GM21528 (cell line): ENCODE measurements around the gene UTP20.
A peak's percentile ranks its signal among the peaks of the same experiment; 100 is the strongest.

ENCODE experiments used
- ATAC-seq: cut with Tn5 transposase; IDR thresholded peaks from one replicate; pipeline ENCODE4 v1.9.1; 2021; ENCODE audit warnings: mild to moderate bottlenecking, moderate library complexity; ENCODE audit not compliant: unreplicated experiment, low FRiP score

The UTP20 gene

DNA sequence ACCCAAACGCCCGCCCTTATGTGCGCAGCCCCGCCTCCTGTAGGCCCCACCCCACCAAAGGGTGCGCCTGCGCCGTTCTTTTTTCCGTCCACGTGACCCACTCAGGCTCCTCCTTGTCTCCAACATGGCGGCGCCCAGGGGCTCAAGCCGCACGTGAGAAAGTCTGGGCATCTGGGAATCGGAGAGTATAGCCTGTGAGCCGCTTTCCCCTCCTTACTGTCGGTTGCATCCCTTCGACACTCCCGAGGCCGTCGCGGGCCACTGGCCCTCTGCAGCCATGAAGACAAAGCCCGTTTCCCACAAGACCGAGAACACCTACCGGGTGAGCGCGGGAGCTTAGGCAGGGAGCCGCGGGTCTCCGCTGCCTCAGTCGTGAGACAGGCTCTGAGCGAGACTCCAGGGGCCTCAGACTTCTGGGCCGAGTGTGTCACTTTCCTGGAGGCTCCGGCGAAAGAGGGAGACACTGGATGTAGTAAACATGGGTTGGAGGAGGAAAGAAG is at the start of gene UTP20:
TSS of gene UTP20 (plus strand) at position 100 of the 500 bp plus-strand sequence. CDS start at position 278, 178 bp downstream.
- peak; percentile 100 for ATAC-seq

DNA sequence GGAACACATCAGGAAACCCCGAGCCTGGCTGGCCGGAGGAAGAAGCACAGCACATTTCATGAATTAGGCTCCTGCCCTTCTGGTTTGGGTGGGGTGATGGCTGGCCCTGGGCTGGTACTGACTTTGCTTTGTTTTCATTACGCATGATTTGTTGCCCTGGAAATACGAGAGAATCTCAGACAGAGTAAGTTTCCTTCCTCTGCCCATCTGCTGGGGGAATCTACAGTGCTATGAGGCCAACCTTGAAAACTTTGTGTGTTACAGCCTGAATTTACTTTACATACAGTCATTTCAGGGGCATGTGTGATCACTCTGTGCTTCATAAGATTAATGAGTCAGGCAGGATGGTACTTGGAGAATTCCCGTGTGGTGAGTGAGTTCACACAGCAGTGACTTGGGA is 49.4 kb upstream of the UTP20 start:
- no peak for ATAC-seq

DNA sequence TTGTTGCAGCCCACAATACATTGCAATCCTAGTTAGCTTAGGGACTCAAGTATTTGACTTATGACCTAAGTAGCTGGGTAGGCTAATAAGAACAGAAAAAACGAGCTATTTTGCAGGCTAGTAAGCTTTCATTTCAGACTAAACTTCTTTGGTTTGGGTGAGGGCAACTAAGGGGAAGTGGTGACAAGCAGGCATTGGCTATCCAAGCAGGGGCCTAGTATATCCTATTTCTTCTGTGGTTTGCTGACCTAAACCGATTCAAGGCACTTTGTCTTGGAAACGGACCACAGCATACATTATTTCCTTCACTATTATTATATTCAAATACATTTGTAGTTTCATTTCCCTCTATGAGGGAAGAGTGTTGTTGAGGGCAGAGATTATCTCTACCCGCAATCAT is 48.3 kb upstream of the UTP20 start:
- ATAC-seq, result no peak

DNA sequence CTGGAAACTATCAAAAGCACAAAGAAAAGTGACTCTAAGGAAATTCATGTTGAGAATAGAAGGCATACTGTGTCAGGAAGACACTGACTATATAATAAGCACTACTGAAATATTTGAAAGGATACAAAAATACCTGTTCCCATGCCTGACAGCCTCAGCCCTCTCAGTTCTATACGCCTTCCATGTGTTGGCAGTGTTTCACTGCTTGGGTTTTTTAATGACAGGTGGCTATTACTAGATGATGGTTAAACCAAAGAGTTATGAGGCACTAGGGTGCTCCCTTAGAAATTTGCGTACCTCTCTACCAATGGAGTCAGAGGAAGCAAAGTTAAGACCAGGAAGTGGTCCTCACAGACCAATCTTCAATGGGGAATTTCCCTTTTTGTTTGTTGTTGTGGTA is 44.2 kb upstream of the UTP20 start:
- no peak for ATAC-seq

DNA sequence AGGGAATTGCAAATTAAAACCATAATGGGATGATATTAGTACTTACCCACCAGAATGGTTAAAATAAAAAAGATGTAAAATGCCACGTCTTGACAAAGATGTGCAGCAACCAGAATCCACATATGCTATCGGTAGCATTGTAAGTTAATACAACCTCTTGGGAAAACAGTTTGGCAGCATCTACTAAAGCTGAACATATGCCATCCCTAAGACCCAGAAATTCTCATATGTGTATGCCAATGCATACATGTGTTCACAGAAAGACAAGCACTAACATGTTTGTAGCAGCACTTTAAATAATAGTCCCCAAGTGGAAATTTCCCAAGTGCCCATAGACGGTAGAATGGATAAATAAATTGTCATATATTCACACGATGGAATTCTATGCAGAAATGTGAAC is 41.6 kb upstream of the UTP20 start:
- ATAC-seq, result no peak

DNA sequence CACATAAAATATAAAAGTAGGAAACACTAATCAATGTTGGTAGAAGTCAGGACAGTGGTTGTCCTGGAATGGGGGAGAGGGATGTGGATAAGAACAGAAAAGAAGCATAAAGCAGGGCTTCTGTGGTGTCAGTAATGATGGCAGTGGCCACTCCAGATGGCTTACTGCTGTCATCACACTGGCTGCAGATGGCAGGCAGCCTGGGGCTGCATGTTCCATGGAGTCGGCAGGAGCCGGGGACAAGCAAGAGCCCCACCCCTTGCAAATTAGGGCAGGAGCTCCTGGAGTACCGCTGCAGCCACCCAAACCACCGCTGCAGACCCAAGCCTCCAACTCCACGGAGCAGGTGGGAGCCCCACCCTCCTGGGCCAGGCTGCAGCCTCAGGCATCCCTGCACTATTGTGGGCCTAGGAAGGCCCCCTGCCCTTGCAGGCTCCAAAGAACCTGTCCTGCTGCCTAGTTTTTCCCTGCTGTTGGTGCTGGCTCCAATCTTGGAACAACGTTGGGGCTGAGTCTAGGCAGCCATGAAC is 41.0 kb upstream of the UTP20 start:
- no peak for ATAC-seq

DNA sequence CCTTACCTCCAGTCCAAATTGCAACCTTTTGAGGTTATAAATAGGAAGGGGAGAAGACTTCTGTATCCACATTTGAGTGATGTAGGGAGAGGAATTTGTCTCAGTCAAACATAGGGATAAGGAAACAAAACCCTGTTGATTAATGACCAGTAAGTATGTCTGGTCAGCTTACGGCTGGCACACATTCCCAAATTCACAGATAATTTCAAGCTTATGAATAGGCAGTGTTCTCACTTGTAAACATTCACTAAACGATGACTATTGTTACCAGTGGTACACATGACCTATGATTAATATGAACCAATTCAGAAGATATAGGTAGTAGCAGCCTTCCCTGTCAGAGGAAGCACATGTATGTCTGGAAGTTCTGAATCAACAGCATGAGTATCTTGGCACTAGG is 36.8 kb upstream of the UTP20 start:
- no peak for ATAC-seq

DNA sequence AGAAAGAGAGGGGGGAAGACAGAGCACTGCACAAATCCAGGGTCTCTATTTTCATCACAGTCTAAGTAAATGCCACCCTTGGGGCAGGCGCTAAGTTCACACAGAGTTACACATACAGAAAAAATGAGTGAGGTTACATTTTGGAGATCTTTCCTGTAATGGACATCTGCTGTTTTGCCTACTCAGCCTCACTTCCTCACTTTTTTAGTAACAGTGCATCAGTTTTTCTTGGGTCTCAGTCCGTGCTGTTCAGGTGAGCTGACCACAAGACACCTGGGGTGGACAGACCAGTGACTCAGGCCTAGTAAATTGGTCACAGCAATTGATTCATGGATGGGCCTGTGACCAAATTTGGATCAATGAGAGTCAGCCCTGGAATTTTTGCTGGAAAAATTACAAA is 36.3 kb upstream of the UTP20 start:
- no peak for ATAC-seq

DNA sequence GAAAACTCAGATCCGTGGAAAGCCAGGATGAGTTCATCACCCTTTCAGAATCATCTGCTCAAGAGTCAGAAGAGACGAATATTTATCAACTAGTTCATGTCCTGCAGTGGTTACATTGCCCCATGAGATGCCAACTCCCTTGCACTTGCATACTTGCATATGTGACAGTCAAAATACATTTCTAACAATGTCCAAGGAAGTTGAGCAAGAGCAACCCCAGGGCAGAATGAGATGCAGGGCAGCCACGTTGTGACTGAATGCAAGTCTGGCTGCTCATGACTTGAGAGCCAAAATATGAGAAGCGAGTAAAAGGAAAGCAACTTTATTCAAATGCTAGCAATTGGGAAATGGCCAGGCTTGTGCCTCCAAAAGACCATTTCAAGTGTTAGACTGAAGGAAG is 23.6 kb upstream of the UTP20 start:
- no peak for ATAC-seq

DNA sequence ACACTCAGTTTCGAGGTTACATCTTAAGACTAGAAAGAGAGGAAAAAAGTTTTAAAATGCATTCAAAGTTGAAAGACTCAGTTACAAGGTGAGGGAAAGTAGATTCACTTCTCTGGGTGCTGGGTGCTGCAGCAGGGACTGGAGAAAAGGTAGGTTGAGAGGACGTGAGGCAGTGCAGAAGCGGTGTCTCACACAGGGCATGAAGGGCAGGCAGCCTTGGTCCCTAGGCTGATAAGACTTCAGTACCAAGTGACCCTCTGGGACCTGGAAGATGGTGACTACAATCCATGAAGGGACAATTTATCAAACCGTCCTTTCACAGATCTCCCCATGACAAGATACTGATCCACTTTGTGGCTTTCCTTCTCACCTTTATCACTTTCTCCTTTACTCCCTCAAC is 22.5 kb upstream of the UTP20 start:
- no peak for ATAC-seq

DNA sequence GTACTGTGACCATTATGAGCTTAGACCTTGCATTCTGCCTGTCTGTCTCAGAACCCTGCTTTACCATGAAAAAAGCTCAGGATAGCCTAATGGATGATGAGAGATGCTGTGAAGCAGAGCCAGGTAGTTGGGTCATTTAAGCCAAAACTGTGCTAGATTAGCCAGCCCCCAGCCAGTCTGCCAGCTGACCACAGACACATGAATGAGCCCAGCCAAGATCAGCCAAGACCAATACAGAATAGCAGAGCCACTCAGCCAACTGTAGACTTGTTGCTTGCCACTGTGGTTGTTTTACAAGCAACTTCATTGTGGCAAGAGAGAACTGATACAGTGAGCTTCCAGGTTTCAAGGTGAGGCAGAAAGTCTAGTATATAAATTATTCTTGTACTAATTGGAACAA is 12.8 kb upstream of the UTP20 start:
- no peak for ATAC-seq

DNA sequence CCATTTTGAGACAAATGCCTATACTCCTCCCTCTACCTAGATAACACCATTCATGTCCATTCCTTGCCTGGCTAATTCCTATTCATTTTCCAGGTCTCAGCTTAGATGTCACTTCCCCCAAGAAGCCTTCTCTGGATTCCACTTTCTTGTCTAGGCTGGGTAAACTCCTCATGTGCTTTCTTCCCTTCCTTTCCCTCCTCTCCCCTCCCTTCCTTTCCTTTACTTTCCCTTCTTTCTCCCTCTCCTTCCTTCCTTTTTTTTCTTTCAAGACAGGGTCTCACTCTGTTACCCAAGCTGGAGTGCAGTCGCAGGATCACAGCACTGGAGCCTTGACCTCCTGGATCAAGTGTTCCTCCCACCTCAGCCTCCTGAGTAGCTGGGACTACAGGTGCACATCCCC is 3.5 kb upstream of the UTP20 start:
- no peak for ATAC-seq

DNA sequence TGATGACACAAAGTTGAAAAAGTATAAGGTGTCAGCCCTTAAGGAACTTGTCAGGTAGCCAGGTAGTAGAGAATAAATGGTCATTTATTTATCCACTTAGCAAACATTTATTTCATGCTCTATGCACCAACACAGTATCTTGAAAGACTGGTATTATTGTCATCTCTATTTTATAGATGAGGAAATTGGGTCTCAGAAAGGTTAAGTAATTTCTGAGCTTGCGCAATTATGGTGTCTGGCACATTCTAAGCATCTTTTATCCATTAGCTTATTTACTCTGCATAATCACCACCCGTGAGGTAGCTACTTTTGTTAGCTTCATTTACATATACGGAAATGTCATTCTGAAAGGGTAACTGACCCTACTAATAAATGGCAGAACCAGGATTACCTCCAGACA is 2.5 kb upstream of the UTP20 start:
- no peak for ATAC-seq

DNA sequence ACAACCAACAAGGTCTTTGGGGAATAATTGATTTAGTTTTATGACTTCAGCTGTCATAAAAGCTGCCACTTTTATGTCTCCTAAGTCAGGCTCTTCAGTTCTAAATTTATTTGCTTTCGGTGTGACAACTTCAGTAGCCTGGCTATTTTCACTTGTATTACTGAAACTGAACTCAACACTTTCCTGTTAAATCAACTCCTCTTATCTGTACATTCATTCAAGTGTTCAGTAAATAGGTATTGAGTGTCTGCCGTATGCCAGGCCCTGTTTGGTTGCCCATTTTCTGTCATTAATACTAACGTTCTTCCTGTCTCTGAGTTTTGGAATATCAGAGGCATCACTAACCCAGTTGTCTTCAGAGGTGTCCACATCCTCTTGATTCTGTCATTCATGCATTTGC is 7.5 kb downstream of the UTP20 start:
- ATAC-seq, result no peak

DNA sequence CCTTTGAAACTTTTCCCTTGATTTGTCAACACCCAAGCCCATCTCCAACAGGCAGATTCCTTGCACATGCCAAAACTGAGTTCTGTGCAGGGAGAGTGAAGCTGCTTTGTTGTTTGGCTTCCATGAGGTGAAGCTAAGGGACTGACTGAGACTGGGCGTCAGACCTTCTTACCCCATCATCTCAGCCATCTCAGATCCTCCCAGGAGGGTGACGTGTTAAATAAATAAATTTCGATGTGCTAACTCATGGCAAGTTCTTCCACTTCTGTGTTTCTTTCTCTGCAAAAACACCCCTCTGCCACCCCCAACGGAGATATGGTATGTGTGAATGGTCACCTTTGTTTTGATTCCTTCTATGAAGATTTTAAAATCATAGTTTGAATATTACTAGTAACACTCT is 17.8 kb downstream of the UTP20 start:
- ATAC-seq, result no peak

DNA sequence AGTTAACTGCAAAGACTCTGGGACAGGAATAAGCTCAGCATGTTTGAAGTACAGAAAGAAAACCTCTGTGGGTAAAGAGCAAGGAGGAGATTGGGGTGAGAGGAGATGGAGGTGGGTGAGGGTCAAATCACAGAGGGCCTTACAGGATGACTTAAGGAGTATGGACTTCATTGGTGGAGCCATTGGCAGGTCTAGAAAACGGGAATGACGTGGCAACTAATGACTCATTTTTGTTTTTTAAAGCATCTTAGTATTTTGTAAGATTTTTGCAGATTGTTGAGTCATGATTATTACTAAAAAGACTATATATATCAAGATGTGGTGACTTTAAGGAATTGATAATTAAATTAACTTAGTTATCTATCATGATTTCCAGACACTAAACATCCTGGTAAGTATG is 18.5 kb downstream of the UTP20 start:
- ATAC-seq, result no peak

DNA sequence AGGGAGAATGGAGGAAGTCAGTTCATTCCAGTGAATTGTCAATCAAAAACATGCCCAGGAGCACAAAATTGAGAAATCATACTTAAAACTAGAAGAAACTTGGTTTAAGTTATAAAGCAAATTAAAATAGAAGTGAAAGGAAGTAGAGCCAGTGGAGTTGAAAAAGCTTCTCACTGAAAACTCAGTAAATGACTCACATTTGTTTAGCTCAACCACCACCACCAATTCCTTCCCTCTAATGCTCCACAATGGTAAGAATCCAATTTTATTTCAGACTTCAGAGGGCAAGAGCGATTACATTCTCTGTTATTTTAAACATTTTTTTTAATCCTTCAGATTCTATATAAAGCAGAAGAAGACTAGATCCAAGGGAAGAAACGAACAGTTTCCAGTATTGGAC is 19.4 kb downstream of the UTP20 start:
- no peak for ATAC-seq

DNA sequence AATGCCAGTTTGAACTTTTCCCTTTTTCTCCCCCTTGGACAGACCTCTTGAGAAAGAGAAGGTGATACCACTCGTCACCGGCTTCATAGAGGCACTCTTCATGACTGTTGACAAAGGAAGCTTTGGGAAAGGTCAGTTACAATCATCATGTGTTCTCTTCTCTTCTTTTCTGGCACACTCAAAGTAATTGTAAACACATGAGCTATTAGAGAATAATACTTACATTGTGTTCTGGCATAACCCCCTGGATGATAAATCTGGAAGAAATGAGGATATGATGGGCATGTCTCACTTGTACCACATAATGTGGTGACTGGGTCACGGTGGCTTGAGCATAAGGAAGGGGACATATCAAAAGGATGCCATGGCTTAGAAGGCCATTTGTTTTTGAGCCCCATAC is 20.0 kb downstream of the UTP20 start:
- ATAC-seq, result no peak

DNA sequence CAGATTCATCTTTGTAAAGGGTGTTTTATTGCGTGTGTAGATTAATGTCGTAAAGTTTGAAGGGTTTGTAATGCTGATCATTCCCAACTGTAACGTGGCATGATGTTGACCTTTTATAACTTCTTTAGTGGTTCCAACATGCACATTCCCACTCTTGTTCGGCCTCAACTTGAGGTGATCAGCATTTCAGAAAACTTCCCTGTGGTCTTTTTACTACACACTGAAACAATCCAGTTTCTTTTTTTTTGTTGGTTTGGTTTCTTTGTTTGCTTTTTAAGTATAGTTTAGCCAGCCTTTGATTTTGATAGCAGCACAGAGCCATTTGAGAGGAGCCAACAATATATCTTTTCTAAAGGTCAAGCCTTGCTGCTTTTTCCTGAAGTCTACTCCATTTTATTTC is 22.8 kb downstream of the UTP20 start:
- no peak for ATAC-seq

DNA sequence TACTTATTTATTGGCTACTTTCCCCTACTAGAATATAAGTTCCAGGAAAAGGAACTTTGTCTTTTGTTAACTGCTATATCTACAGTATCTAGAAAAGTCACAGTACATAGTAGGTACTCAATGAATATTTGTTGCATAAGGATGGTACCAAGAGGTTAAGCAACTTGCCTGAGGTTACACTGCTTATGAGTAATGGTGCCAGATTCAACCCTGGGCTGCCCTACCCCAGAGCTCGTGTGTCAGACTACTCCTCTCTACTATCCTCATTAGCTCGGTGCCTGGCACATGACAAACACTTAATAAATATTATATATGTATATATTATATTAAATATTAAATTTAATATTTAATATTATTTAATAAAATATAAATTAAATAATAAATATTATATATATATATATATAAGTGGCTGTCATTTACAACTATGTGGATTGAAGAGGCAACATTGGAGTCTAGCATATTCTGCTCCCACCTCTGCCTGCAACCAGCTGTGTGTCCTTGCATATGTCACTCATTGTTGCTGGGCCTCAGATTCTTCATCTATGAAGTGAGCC is 25.4 kb downstream of the UTP20 start:
- ATAC-seq, result no peak

DNA sequence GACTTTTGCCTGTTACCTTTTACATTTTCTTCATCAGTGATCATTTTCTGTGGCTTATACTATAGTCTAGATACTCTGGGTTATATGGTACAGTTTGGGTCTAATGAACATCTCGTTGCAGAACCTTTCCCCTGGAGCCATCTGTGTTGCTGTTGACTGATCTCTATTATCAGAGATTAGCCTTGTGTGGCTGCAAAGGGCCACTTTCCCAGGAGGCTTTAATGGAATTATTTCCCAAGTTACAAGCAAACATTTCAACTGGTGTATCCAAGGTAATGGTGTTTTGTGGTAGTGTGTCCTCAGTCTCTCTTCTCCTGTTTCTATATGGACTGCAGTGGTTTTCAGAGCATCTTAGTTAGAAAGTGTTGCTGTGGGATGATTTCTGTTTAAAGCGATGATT is 25.9 kb downstream of the UTP20 start:
- ATAC-seq, result no peak

DNA sequence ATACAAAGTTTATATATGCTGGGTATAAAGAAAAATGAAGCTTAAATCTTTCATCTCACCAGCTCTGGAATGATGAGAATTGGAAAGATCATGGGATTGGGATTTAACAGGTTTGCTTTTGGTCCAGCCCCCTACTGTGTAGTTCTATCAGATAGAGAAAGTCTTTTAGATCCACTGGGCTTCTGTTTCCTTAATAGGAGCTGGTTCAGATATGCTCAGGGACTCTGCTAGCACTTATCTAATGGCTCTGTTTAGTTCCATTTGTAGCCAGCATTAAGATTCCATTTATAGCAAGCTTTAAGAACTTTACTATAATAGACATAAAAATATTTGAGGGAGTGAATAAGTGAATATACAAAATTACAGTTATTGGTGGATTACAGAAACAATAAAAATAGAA is 42.6 kb downstream of the UTP20 start:
- ATAC-seq, result no peak

DNA sequence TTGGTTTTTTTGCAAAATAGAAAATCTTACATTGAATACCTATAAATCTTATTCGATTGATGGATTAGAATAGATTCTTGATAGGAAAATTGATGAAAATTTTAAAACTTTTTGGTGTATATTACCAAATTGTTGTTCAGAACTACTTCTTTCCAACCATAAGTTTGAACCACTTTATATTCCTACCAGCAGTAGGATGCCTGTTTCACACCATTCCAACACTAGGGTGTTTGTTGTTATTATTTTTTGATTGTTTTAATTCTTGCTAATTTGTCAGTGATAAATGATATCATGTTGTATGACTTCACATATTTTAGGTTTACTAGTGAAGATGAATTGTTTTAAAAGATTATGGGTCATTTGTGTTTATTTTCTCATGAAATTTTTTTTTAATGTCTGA is 43.4 kb downstream of the UTP20 start:
- no peak for ATAC-seq
